CD4-positive, CD25-positive, alpha-beta regulatory T cell (primary cell): Measurements from ENCODE around the gene SLC4A1AP. TPM values are rescaled to one million over a fixed set of nuclear protein-coding genes. Genes with fewer than 3 reads are reported as not detected.
A peak's percentile ranks its signal among the peaks of the same experiment; 100 is the strongest.

Experiments
- ATAC-seq, 2 donors: fragments of 150-1000 bp; cut with Tn5 transposase; one replicate each; pipeline ENCODE4 v1.10.0; 2021; ENCODE audit warnings: low read depth in 2 of 2, moderate number of reproducible peaks in 2 of 2, moderate library complexity in 1 of 2
- DNase-seq, 3 donors: peaks; one replicate each; pipeline versions ENCODE4 v3.0.0 to v3.0.0-alpha.2; 2012 to 2022; ENCODE audit warnings: mixed read lengths in 1 of 3
- H3K27ac ChIP-seq: one replicate; pipeline ENCODE4 v1.7.0; 2013; ENCODE audit warnings: mild to moderate bottlenecking, low read length; ENCODE audit not compliant: insufficient read depth, poor library complexity, severe bottlenecking
- H3K27me3 ChIP-seq: one replicate; pipeline ENCODE4 v1.7.0; 2013; ENCODE audit warnings: low read length; ENCODE audit not compliant: control insufficient read depth, insufficient read depth
- H3K36me3 ChIP-seq: one replicate; pipeline ENCODE4 v1.7.0; 2013; ENCODE audit warnings: mild to moderate bottlenecking, low read length, moderate library complexity; ENCODE audit not compliant: control insufficient read depth, insufficient read depth
- H3K4me1 ChIP-seq: 2 replicates; pipeline ENCODE4 v1.7.0; 2013; ENCODE audit warnings: mild to moderate bottlenecking, low read length; ENCODE audit not compliant: insufficient read depth, control insufficient read depth, poor library complexity, severe bottlenecking
- H3K4me3 ChIP-seq: one replicate; pipeline ENCODE4 v1.7.0; 2013; ENCODE audit warnings: low read depth, mild to moderate bottlenecking, low read length, moderate library complexity
- H3K9me3 ChIP-seq, 2 experiments: 1 replicate in 1 of 2; 2 replicates in 1 of 2; pipeline ENCODE4 v1.7.0; 2013; ENCODE audit warnings: low read length in 2 of 2, mild to moderate bottlenecking in 1 of 2, moderate library complexity in 1 of 2; ENCODE audit not compliant: control insufficient read depth in 2 of 2
- H3K27ac Mint-ChIP-seq, 3 donors: one replicate each; pipeline ENCODE4 v1.8.0; 2020 to 2022; ENCODE audit warnings: mild to moderate bottlenecking in 3 of 3, mixed read lengths in 3 of 3, moderate library complexity in 2 of 3
- H3K27me3 Mint-ChIP-seq: one replicate; pipeline ENCODE4 v1.8.0; 2022; ENCODE audit warnings: mild to moderate bottlenecking, mixed read lengths
- H3K36me3 Mint-ChIP-seq: one replicate; pipeline ENCODE4 v1.8.0; 2020; ENCODE audit warnings: mixed read lengths
- H3K4me1 Mint-ChIP-seq, 4 donors: one replicate each; pipeline ENCODE4 v1.8.0; 2020 to 2022; ENCODE audit warnings: mixed read lengths in 4 of 4, mild to moderate bottlenecking in 1 of 4
- H3K4me3 Mint-ChIP-seq, 4 donors: one replicate each; pipeline ENCODE4 v1.8.0; 2020 to 2022; ENCODE audit warnings: mild to moderate bottlenecking in 4 of 4, mixed read lengths in 4 of 4, moderate library complexity in 3 of 4
- H3K9me3 Mint-ChIP-seq, 7 donors: one replicate each; pipeline ENCODE4 v1.8.0; 2020 to 2022; ENCODE audit warnings: mixed read lengths in 7 of 7, mild to moderate bottlenecking in 3 of 7, moderate library complexity in 2 of 7
- polyA plus RNA-seq, 4 donors: library from polyadenylated mRNA; unstranded; fragments of 300-500 nt; fragmentation: Illumina TruSeq; gene quantifications; one replicate each; pipeline ENCODE4 v1.2.3, GENCODE V29; 2021
- total RNA-seq: library from RNA; stranded (reverse); gene quantifications from one replicate; pipeline ENCODE4 v1.2.3, GENCODE V29; 2022

Gene SLC4A1AP
- total and polyA plus RNA-seq, 5 donors from 2014 or later: 20.8 to 28.3 (median 25.3) TPM

DNA sequence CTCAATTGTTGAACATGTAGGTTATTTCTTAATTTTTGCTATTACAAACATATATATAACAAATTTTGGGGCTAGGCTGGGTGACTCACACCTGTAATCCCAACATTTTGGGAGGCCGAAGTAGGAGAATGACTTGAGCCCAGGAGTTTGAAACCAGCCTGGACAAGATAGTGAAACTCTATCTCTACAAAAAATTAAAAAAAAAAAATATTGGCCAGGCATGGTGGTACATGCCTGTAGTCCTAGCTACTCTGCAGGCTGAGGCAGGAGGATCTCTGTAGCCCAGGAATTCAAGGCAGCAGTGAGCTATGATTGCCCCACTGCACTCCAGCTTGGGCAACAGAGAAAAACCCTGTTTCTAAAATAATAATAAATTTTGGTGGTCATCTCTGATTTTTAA lies 23.5 kb downstream of the SLC4A1AP start:
- ATAC-seq: no peak
- H3K36me3 ChIP-seq: peaks cover 57% of the 10 kb centered on the region
- H3K27ac ChIP-seq: no peak overlapping the region

DNA sequence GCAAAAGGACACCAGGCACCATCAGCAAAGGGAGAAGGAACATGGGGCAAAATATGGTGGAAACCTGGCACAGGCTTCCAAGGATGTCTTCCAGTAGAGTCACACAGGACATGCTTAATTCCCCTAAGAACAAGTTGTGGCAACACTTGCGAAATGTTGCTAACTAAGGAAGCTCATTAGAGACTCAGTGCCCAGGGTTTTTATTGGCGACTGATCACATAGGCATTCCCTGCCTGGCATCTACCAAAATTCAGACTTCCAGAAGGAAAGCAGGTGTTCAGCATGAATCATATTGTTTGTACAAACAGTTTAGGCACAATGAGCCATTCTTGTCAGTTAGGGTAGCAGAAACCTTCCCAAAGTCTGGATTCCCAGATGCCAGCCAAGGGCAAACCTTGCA lies 25.7 kb downstream of the SLC4A1AP start:
- H3K4me3 ChIP-seq: no peak overlapping the region
- no peak overlapping the region for H3K27ac ChIP-seq
- Mint-ChIP-seq H3K36me3 (peaks cover 36% of the 10 kb centered on the region), H3K4me1 (peaks cover 7 to 9% (median 7%) of the 10 kb centered on the region in 4 donors), H3K9me3 (no peaks in the 10 kb centered on the region), H3K27me3 (no peaks in the 10 kb centered on the region), H3K27ac (no peak overlapping the region), H3K4me3 (no peak overlapping the region)
- no peaks in the 10 kb centered on the region for H3K4me1 ChIP-seq
- no peaks in the 10 kb centered on the region for H3K9me3 ChIP-seq
- peaks cover 52% of the 10 kb centered on the region for H3K36me3 ChIP-seq
- ATAC-seq (no peak), DNase-seq (no peak)
- no peaks in the 10 kb centered on the region for H3K27me3 ChIP-seq

More for the DNA sequence above, 23.5 kb downstream of the SLC4A1AP start:
- no peaks in the 10 kb centered on the region for H3K9me3 Mint-ChIP-seq
- H3K4me3 ChIP-seq: no peak overlapping the region
- H3K4me1 ChIP-seq: no peaks in the 10 kb centered on the region
- H3K27me3 Mint-ChIP-seq: no peaks in the 10 kb centered on the region
- no peak overlapping the region for H3K27ac Mint-ChIP-seq
- peaks cover 10 to 16% (median 14%) of the 10 kb centered on the region in 4 donors for H3K4me1 Mint-ChIP-seq
- H3K9me3 ChIP-seq: no peaks in the 10 kb centered on the region
- peaks cover 34% of the 10 kb centered on the region for H3K36me3 Mint-ChIP-seq
- H3K4me3 Mint-ChIP-seq: no peak overlapping the region
- no peak for DNase-seq
- H3K27me3 ChIP-seq: no peaks in the 10 kb centered on the region

DNA sequence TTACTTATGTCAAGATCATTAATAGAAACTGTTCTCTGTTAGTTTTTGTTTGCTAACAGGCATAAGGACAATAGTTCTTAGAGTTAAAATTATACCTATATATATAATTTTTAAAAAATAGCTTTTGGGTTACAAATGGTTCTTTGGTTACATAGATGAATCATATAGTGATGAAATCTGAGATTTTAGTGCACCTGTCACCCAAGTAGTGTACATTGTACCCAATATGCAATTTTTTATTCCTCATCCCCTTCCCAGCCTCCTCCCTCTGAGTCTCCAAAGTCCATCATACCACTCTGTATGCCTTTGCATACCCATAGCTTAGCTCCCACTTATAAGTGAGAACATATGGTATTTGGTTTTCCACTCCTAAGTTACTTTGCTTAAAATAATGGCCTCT lies 26.4 kb downstream of the SLC4A1AP start:
- no peak overlapping the region for H3K4me3 ChIP-seq
- DNase-seq: no peak
- ATAC-seq: no peak
- H3K27me3 ChIP-seq: no peaks in the 10 kb centered on the region
- H3K27me3 Mint-ChIP-seq: no peaks in the 10 kb centered on the region
- peaks cover 49% of the 10 kb centered on the region for H3K36me3 ChIP-seq
- H3K36me3 Mint-ChIP-seq: peaks cover 34% of the 10 kb centered on the region
- H3K4me1 ChIP-seq: no peaks in the 10 kb centered on the region
- no peak overlapping the region for H3K4me3 Mint-ChIP-seq
- H3K4me1 Mint-ChIP-seq: peaks cover 4 to 9% (median 7%) of the 10 kb centered on the region in 4 donors
- no peaks in the 10 kb centered on the region for H3K9me3 Mint-ChIP-seq
- H3K27ac ChIP-seq: no peak overlapping the region
- no peaks in the 10 kb centered on the region for H3K9me3 ChIP-seq
- H3K27ac Mint-ChIP-seq: no peak overlapping the region

DNA sequence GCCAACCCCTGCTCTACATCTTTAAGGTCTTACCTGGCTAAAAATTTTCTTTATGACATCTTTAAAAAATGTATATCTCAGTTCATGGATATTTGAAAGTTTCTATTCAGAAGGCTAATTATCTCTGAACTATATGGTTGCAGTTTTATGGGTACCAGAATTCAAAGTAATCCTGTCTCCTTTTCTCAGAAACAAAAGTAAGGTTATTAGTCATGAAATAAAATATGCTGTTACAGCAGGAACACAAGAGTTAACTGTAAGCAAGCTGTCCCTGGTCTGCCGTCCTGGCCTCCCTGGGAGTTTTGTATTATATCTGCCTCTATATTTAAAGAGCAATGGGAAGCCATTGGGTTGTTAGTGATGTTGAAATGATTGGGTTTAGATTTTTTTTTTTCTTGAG lies 34.0 kb downstream of the SLC4A1AP start:
- no peak overlapping the region for H3K4me3 ChIP-seq
- no peaks in the 10 kb centered on the region for H3K27me3 Mint-ChIP-seq
- DNase-seq (peak in 1 of 3 donors; percentile 59), ATAC-seq (no peak)
- no peaks in the 10 kb centered on the region for H3K4me1 ChIP-seq
- no peaks in the 10 kb centered on the region for H3K27me3 ChIP-seq
- H3K4me3 Mint-ChIP-seq: no peak overlapping the region
- H3K4me1 Mint-ChIP-seq: peaks cover 0 to under 1% (median 0%) of the 10 kb centered on the region in 4 donors
- peaks cover 26% of the 10 kb centered on the region for H3K36me3 Mint-ChIP-seq
- no peaks in the 10 kb centered on the region for H3K9me3 Mint-ChIP-seq
- H3K27ac ChIP-seq: no peak overlapping the region
- H3K27ac Mint-ChIP-seq: no peak overlapping the region
- peaks cover 20% of the 10 kb centered on the region for H3K36me3 ChIP-seq
- H3K9me3 ChIP-seq: no peaks in the 10 kb centered on the region

DNA sequence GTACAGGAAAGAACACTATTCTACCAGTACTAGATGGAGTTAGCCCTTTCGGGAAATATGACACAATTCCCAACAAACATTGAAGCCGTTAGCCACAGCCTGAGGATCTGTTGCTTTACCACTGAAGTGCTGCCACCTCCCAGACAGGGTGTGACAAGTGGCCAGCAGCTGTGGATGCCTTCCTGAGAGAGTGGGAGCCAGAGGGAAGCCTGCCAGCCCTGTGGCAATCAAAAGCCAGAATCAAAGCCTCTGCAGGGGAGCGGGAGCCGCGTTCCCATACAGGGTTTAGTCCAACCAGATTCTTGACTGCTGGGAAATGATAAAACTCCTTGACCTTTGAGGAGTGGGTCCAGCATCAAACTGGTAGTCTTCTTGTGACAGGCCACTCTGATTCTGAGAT lies 38.0 kb downstream of the SLC4A1AP start:
- Mint-ChIP-seq H3K9me3 (no peaks in the 10 kb centered on the region), H3K36me3 (peaks cover 8% of the 10 kb centered on the region), H3K4me1 (peaks cover 0 to 6% (median 5%) of the 10 kb centered on the region in 4 donors), H3K4me3 (no peak overlapping the region), H3K27me3 (no peaks in the 10 kb centered on the region), H3K27ac (no peak overlapping the region)
- Histone ChIP-seq H3K27me3 (no peaks in the 10 kb centered on the region), H3K4me3 (no peak overlapping the region), H3K27ac (no peak overlapping the region), H3K4me1 (peaks cover 5% of the 10 kb centered on the region), H3K9me3 (no peaks in the 10 kb centered on the region), H3K36me3 (no peaks in the 10 kb centered on the region)
- ATAC-seq: no peak
- no peak for DNase-seq

DNA sequence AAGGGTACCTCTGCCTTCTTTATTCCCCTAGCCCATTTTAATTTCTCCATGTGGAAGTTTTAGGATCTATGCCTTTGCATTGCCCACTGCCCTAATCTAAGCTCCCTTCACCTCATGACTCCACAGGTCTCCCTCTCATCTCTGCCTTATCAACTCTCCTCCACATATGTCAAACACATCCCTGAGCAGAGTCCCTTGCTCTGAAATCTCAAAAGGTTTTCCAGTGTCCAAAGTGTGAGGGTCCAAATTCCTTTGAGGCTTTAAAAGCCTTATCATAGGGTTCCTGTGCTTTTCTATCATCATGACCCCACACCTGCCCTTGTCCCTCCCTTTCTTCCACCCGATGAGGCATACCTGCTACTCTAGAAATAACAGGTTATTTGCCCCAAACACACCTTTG lies 38.6 kb downstream of the SLC4A1AP start:
- Histone ChIP-seq H3K27ac (no peak overlapping the region), H3K36me3 (no peaks in the 10 kb centered on the region), H3K4me3 (no peak overlapping the region), H3K4me1 (peaks cover 5% of the 10 kb centered on the region), H3K27me3 (no peaks in the 10 kb centered on the region), H3K9me3 (no peaks in the 10 kb centered on the region)
- peaks cover 7% of the 10 kb centered on the region for H3K36me3 Mint-ChIP-seq
- DNase-seq (no peak), ATAC-seq (no peak)
- no peak overlapping the region for H3K4me3 Mint-ChIP-seq
- peaks cover 0 to 6% (median 5%) of the 10 kb centered on the region in 4 donors for H3K4me1 Mint-ChIP-seq
- peak overlapping the region in 1 of 3 donors; percentile 12 for H3K27ac Mint-ChIP-seq
- H3K9me3 Mint-ChIP-seq: no peaks in the 10 kb centered on the region
- no peaks in the 10 kb centered on the region for H3K27me3 Mint-ChIP-seq

DNA sequence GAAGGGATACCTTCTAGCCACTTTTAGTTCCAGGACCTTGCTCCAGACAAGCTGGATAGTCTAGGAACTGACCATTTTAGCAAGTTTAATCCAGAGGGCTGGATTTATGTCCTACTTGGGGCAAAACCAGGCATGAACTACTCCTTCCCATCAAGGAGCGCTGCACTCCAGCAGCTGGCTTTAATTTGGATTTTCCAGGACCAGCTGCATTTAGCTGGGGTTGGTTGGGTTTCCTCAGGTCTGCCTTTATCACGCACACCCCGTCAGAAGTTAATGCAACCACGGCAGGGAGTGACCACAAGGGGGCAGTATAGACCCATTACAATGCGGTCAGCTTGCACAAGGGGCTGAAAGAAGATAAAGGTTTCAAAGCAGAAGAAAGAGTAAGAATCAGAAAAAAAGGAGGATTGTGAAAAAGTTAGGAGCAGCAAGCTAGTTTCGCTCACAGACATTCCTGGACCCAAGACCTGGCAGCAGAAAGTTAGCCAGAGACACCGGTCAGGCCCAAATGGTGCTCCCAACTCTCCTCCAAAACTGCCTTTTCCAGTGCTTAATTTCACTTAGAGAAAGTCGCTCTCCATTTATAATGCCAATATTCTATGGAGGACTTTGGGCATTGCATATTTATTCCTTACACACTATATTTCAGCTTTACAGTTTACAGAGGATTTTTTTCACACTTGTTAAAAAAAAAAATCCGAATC lies 40.1 kb downstream of the SLC4A1AP start:
- H3K9me3 ChIP-seq: no peaks in the 10 kb centered on the region

DNA sequence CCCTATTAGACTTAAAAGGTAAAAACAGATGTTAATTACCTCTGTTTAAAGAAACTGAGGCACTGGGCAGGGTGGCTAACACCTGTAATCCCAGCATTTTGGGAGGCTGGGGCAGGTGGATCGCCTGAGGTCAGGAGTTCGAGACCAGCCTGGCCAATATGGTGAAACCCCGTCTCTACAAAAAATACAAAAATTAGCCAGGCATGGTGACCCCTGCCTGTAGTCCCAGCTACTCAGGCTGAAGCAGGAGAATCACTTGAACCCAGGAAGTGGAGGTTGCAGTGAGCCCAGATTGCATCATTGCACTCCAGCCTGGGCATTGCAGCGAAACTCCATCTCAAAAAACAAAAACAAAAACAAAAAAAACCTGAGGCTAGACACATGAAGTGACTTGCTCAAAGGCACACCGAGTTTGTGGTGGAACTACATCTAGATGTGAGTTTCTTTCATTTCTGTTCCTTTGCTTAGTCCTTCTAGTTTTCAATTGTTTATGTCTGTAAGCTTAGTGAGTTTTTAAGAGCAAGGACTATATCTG lies 40.7 kb downstream of the SLC4A1AP start:
- ATAC-seq (no peak), DNase-seq (no peak)
- Mint-ChIP-seq H3K27ac (no peak overlapping the region), H3K36me3 (peaks cover 3% of the 10 kb centered on the region), H3K4me3 (no peak overlapping the region), H3K4me1 (peaks cover 0 to 6% (median 5%) of the 10 kb centered on the region in 4 donors), H3K27me3 (no peaks in the 10 kb centered on the region), H3K9me3 (no peaks in the 10 kb centered on the region)
- H3K36me3 ChIP-seq: no peaks in the 10 kb centered on the region
- H3K4me3 ChIP-seq: no peak overlapping the region
- no peak overlapping the region for H3K27ac ChIP-seq
- H3K9me3 ChIP-seq: no peaks in the 10 kb centered on the region
- no peaks in the 10 kb centered on the region for H3K27me3 ChIP-seq
- H3K4me1 ChIP-seq: peaks cover 5% of the 10 kb centered on the region

More for the DNA sequence above, 40.1 kb downstream of the SLC4A1AP start:
- Mint-ChIP-seq H3K9me3 (no peaks in the 10 kb centered on the region), H3K27ac (peak overlapping the region in 1 of 3 donors; percentile 91), H3K4me3 (no peak overlapping the region), H3K27me3 (no peaks in the 10 kb centered on the region), H3K4me1 (peaks cover 0 to 6% (median 5%) of the 10 kb centered on the region in 4 donors), H3K36me3 (peaks cover 3% of the 10 kb centered on the region)
- ATAC-seq (peak; percentile 84 to 85), DNase-seq (peak; percentile 67 to 87 (median 78))
- H3K36me3 ChIP-seq: no peaks in the 10 kb centered on the region
- peaks cover 5% of the 10 kb centered on the region for H3K4me1 ChIP-seq
- no peak overlapping the region for H3K27ac ChIP-seq
- no peak overlapping the region for H3K4me3 ChIP-seq
- H3K27me3 ChIP-seq: no peaks in the 10 kb centered on the region
